OCI-LY3 (cell line): ENCODE measurements around the gene ARPC2.
"Not testable (repeated sequence)": the region's sequence is repeated elsewhere in the genome, so short reads cannot be mapped to it uniquely, and the experiment has no call there.

Experiments used
- H2AFZ ChIP-seq: fragments of 200-600, 300-600 bp; shearing (Covaris generic); 2 replicates; pipeline ENCODE4 v1.6.0; 2014; ENCODE audit warnings: antibody characterized with exemption, low read depth, low read length
- H3K27ac ChIP-seq: fragments of 200-600, 300-600 bp; sonication (generic); 2 replicates; pipeline ENCODE4 v1.5.1; 2014; ENCODE audit warnings: mild to moderate bottlenecking, low read length, moderate library complexity, mixed read lengths
- H3K27me3 ChIP-seq: fragments of 200-600, 300-600 bp; sonication (generic); 2 replicates; pipeline ENCODE4 v1.6.1; 2014; ENCODE audit warnings: low read depth, low read length, mixed read lengths
- H3K36me3 ChIP-seq: fragments of 200-600, 300-600 bp; sonication (generic); replicated peaks from 2 replicates; pipeline ENCODE3; 2014; ENCODE audit warnings: low read depth, low read length, mixed read lengths
- H3K4me1 ChIP-seq: fragments of 300-600, 200-600 bp; sonication (generic); 2 replicates; pipeline ENCODE4 v1.6.1; 2014; ENCODE audit warnings: low read length, mixed read lengths
- H3K4me2 ChIP-seq: fragments of 200-600, 300-600 bp; sonication (generic); 2 replicates; pipeline ENCODE4 v1.6.1; 2014; ENCODE audit warnings: low read length, mixed read lengths
- H3K4me3 ChIP-seq: fragments of 300-600, 200-600 bp; sonication (generic); 2 replicates; pipeline ENCODE4 v1.5.1; 2014; ENCODE audit warnings: antibody characterized with exemption, mild to moderate bottlenecking, low read length, moderate library complexity
- H3K79me2 ChIP-seq: fragments of 300-600, 200-600 bp; shearing (Covaris generic); 2 replicates; pipeline ENCODE4 v1.6.1; 2014; ENCODE audit warnings: mild to moderate bottlenecking, low read length, mixed read lengths
- H3K9ac ChIP-seq: fragments of 300-600, 200-600 bp; shearing (Covaris generic); 2 replicates; pipeline ENCODE4 v1.6.0; 2014; ENCODE audit warnings: mild to moderate bottlenecking, low read length, moderate library complexity
- H3K9me3 ChIP-seq: fragments of 200-600, 300-600 bp; shearing (Covaris generic); 2 replicates; pipeline ENCODE4 v1.6.1; 2014; ENCODE audit warnings: low read length, mixed read lengths; ENCODE audit not compliant: insufficient read depth
- H4K20me1 ChIP-seq: fragments of 200-600, 300-600 bp; sonication (generic); 2 replicates; pipeline ENCODE4 v1.6.1; 2016; ENCODE audit warnings: low read length, mixed read lengths; ENCODE audit not compliant: insufficient read depth
- EZH2phosphoT487 ChIP-seq: fragments of 200-600 bp; shearing (Covaris generic); IDR thresholded peaks from 2 replicates; pipeline ENCODE4 v1.6.1; 2018; ENCODE audit warnings: antibody characterized with exemption, mixed run types, low read depth
- TF ChIP-seq, protein P1 (sequence below): fragments of 200-600, 300-600 bp; sonication (generic); IDR thresholded peaks from 2 replicates; pipeline ENCODE4 v1.5.1; 2014; ENCODE audit warnings: antibody characterized with exemption, low read length, low read depth

The ARPC2 gene

DNA sequence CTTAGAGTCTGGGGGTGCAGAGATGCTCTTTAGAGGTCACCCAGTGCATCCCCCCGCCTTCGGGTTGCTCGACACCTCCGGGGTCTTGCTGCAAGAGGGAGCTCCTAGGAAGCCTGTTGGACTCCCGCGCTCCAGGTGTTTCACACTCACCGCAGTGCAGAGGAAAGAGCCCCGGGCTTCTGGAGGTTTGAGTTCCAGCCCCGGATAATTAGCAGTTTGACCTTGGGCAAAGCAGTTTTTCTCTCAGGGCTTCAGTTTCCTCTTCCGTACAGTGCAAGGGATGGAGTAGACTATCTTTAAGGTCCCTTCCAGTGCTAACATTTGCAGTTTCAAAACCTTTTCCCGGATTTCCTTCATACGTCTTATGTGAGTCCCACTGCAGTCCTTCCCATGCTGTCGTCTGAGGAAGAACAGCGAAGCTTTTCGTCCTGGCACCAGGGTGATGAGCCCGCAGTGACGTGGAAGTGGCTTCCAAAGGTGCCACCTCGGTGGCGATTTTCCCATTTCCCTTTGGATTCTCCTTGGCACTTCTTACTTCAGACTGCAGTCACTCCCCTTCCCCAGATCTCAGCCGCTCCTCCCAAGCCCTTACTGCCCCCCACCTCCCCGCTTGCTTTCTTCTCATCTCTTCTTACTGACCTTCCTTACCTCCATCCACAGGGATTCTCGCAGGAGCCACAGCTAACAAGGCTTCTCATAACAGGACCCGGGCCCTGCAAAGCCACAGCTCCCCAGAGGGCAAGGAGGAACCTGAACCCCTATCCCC, 53.9 kb downstream of the ARPC2 start:
- no peaks in the 10 kb centered on the region for H4K20me1 ChIP-seq
- no peak overlapping the region for H3K27ac ChIP-seq
- H3K4me1 ChIP-seq, result peaks cover 16% of the 10 kb centered on the region
- peaks cover 6% of the 10 kb centered on the region for H3K79me2 ChIP-seq
- H3K27me3 ChIP-seq, result no peaks in the 10 kb centered on the region
- H3K4me3 ChIP-seq, result peak overlapping the region; percentile 98
- 0 out of 2 replicates have a peak overlapping the region, but pooled peaks have one; percentile 23 for H2AFZ ChIP-seq
- peak overlapping the region; percentile 98 for H3K4me2 ChIP-seq
- no peaks in the 10 kb centered on the region for H3K9me3 ChIP-seq
- H3K36me3 ChIP-seq, result no peaks in the 10 kb centered on the region
- TF ChIP-seq, protein P1, sequence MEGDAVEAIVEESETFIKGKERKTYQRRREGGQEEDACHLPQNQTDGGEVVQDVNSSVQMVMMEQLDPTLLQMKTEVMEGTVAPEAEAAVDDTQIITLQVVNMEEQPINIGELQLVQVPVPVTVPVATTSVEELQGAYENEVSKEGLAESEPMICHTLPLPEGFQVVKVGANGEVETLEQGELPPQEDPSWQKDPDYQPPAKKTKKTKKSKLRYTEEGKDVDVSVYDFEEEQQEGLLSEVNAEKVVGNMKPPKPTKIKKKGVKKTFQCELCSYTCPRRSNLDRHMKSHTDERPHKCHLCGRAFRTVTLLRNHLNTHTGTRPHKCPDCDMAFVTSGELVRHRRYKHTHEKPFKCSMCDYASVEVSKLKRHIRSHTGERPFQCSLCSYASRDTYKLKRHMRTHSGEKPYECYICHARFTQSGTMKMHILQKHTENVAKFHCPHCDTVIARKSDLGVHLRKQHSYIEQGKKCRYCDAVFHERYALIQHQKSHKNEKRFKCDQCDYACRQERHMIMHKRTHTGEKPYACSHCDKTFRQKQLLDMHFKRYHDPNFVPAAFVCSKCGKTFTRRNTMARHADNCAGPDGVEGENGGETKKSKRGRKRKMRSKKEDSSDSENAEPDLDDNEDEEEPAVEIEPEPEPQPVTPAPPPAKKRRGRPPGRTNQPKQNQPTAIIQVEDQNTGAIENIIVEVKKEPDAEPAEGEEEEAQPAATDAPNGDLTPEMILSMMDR, result no peak
- TF ChIP-seq EZH2phosphoT487, result no peak
- H3K9ac ChIP-seq, result peak overlapping the region; percentile 89

DNA sequence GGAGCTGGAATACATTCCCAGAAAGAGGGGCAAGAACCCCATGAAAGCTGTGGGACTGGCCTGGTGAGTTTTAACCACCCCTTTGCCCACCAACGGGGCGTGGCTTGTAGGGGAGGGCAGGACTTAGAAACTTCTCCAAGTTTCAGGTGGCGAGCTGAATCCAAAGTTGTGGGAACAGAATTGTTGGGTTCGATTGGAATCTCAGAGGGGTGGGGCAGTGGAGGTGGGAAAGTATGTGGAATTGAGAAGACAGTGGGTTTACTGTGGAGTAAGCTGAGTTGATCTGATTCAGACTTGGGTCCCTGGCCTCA, 54.5 kb downstream of the ARPC2 start:
- H3K36me3 ChIP-seq, result no peaks in the 10 kb centered on the region
- peak overlapping the region; percentile 98 for H3K4me3 ChIP-seq
- H3K79me2 ChIP-seq, result peaks cover 6% of the 10 kb centered on the region
- TF ChIP-seq, protein P1, result no peak
- TF ChIP-seq EZH2phosphoT487, result no peak
- no peak overlapping the region for H2AFZ ChIP-seq
- H3K4me1 ChIP-seq, result peaks cover 16% of the 10 kb centered on the region
- no peaks in the 10 kb centered on the region for H3K9me3 ChIP-seq
- no peaks in the 10 kb centered on the region for H3K27me3 ChIP-seq
- no peaks in the 10 kb centered on the region for H4K20me1 ChIP-seq
- H3K9ac ChIP-seq, result peak overlapping the region; percentile 89; the same call in 1 of the 2 replicates
- no peak overlapping the region for H3K27ac ChIP-seq
- H3K4me2 ChIP-seq, result peak overlapping the region; percentile 98

DNA sequence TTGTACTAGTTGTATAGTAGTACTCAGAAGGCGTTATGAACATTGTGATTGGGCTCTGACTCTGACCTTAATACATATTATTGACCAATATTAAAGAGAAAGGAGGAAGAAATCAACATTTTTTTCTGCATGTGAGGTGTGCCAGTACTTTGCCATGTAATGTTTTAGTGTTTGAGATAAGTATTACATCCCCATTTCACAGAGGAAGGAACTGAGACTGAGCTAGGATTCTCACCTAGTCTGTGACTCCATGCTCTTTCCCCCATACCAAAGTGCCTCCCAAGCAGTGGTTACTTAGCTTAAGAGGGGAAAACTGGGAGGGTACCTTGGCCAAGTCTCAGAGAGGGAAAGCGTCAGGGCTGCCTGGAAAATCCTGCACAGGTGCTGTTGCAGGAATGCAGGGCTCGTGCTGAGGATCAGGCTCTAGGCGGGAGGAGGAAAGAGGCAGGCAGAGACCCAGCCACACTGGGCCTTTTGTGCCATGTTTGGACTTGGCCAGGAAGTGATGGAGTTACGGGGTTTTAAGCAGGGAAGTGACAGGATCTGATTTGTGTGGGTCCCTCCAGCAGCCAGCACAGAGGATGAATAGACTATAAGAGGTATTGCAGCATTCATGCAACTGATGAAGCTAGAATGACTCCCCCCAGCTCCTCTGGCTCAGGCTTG, 55.0 kb downstream of the ARPC2 start:
- H3K9me3 ChIP-seq, result no peaks in the 10 kb centered on the region
- no peak overlapping the region for H3K4me3 ChIP-seq
- no peak overlapping the region for H2AFZ ChIP-seq
- no peak overlapping the region for H3K9ac ChIP-seq
- H3K36me3 ChIP-seq, result no peaks in the 10 kb centered on the region
- peak overlapping the region; percentile 98 for H3K4me2 ChIP-seq
- no peak for TF ChIP-seq EZH2phosphoT487
- TF ChIP-seq, protein P1, result no peak
- no peaks in the 10 kb centered on the region for H3K27me3 ChIP-seq
- H3K4me1 ChIP-seq, result peaks cover 16% of the 10 kb centered on the region
- no peak overlapping the region for H3K27ac ChIP-seq
- no peaks in the 10 kb centered on the region for H4K20me1 ChIP-seq
- H3K79me2 ChIP-seq, result peaks cover 6% of the 10 kb centered on the region

DNA sequence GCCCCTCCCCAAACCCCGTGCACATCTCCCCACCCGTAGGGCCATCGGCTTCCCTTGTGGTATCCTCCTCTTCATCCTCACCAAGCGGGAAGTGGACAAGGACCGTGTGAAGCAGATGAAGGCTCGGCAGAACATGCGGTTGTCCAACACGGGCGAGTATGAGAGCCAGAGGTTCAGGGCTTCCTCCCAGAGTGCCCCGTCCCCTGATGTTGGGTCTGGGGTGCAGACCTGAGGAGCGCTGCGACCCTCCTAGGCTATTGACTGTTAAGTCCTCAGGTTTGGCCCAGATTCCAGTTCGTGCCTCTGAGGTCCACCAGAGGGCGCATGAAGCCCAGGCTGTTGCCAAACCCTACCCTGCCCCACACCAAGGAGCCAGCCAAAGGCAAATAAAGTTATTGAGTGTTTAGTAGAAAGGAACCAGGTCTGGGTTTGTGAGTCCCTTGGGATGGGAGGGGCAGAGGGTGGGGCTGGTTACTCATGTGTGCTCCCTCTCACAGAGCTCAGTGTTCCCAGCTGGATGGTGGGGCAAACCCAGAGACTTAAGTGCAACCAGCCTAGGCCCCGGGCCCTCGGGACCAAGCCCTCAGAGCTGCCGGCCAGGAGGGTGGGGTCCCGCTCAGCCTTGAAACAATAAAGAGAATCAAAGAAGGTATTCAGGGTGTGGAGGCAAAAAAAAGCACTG, 55.7 kb downstream of the ARPC2 start:
- Histone ChIP-seq H3K9ac (no peak overlapping the region), H2AFZ (no peak overlapping the region), H3K4me2 (no peak overlapping the region), H3K9me3 (no peaks in the 10 kb centered on the region), H3K36me3 (no peaks in the 10 kb centered on the region), H3K27me3 (no peaks in the 10 kb centered on the region), H3K27ac (no peak overlapping the region), H3K4me3 (no peak overlapping the region), H3K79me2 (peaks cover 6% of the 10 kb centered on the region), H4K20me1 (no peaks in the 10 kb centered on the region), H3K4me1 (peaks cover 16% of the 10 kb centered on the region)
- TF ChIP-seq, protein P1, result peak; percentile 70
- TF ChIP-seq EZH2phosphoT487, result no peak

DNA sequence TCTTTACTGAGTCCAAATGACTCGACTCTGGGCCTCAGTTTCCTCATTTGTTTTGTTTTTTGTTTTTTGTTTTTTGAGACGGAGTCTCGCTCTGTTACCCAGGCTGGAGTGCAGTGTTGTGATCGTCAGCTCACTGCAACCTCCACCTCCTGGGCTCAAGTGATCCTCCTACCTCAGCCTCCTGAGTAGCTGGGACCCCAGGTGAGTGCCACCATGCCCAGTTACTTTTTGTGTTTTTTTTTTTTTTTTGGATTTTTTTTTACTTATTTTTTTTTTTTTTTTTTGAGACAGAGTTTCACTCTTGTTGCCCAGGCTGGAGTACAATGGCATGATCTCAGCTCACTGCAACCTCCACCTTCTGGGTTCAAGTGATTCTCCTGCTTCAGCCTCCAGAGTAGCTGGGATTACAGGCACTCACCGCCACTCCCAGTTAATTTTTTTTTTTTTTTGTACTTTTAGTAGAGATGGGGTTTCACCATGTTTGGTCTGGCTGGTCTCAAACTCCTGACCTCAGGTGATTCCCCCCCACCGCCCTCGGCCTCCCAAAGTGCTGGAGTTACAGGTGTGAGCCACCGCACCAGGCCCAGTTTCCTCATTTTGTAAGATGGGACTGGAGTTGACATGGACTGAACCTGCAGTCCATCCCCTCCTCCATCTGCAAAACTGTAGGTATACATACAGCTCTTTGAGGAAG, 56.4 kb downstream of the ARPC2 start:
- H3K36me3 ChIP-seq, H4K20me1 ChIP-seq, H3K9ac ChIP-seq: not testable (repeated sequence)

More for the DNA sequence above, 56.4 kb downstream of the ARPC2 start:
- H3K4me2 ChIP-seq, H3K79me2 ChIP-seq, H3K4me3 ChIP-seq, H3K27ac ChIP-seq, H2AFZ ChIP-seq, H3K27me3 ChIP-seq, H3K9me3 ChIP-seq: not testable (repeated sequence)
- H3K4me1 ChIP-seq, result peaks cover 16% of the 10 kb centered on the region
